ENCODE data around the gene ITGA5. TPM values are rescaled to one million over a fixed set of nuclear protein-coding genes. Genes with fewer than 3 reads are reported as not detected.

Gene ITGA5
- total RNA-seq, 4 donors from 2014 or later = 37.7 to 217 (median 73.0) TPM

- no peak for DNase-seq
- Histone ChIP-seq H3K27me3 (peaks cover 22% of the 10 kb centered on the region), H3K36me3 (no peaks in the 10 kb centered on the region), H3K9me3 (no peaks in the 10 kb centered on the region), H3K27ac (peak overlapping the region; percentile 85 to 97 (median 94)), H3K4me3 (no peak overlapping the region), H3K4me1 (peaks cover 14 to 85% (median 25%) of the 10 kb centered on the region in 4 donors)
- whole genome bisulfite sequencing, 2 donors (ENCODE audit: low coverage in 1 of 2) = 53% methylated on average over 3 of the region's 3 CpGs; no CpG with 5 or more reads in 1 of the 2 donors
- in situ Hi-C loops (cut with MboI; ENCODE audit: low pct_ligation_motif_present in 1 of 4, low pct_unique_long_range_greater_than_20kb in 1 of 4, low sequenced_read_pairs in 3 of 4) (no loop called here), intact Hi-C loops (cut with DNase I; ENCODE audit: low total_unique reads) (no loop called here)
- TF ChIP-seq EP300 (IDR thresholded peaks at IDR 0.05; ENCODE audit: low read depth) (no peak), POLR2A (IDR thresholded peaks at IDR 0.05) (no peak), POLR2AphosphoS5 (IDR thresholded peaks at IDR 0.05) (no peak)
- TF ChIP-seq, protein P1, sequence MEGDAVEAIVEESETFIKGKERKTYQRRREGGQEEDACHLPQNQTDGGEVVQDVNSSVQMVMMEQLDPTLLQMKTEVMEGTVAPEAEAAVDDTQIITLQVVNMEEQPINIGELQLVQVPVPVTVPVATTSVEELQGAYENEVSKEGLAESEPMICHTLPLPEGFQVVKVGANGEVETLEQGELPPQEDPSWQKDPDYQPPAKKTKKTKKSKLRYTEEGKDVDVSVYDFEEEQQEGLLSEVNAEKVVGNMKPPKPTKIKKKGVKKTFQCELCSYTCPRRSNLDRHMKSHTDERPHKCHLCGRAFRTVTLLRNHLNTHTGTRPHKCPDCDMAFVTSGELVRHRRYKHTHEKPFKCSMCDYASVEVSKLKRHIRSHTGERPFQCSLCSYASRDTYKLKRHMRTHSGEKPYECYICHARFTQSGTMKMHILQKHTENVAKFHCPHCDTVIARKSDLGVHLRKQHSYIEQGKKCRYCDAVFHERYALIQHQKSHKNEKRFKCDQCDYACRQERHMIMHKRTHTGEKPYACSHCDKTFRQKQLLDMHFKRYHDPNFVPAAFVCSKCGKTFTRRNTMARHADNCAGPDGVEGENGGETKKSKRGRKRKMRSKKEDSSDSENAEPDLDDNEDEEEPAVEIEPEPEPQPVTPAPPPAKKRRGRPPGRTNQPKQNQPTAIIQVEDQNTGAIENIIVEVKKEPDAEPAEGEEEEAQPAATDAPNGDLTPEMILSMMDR (IDR thresholded peaks at IDR 0.05) = no peak
Measured at GRCh38 chr12:54424224-54424623, 5.2 kb upstream of the ITGA5 start.

- no peak for DNase-seq
- 52 to 54% methylated on average over 4 to 5 of the region's 5 CpGs for WGBS, 2 donors (ENCODE audit: low coverage in 1 of 2)
- H3K4me1 ChIP-seq = peaks cover 9 to 82% (median 22%) of the 10 kb centered on the region in 4 donors
Measured at GRCh38 chr12:54423816-54424150, 4.7 kb upstream of the ITGA5 start.

DNA sequence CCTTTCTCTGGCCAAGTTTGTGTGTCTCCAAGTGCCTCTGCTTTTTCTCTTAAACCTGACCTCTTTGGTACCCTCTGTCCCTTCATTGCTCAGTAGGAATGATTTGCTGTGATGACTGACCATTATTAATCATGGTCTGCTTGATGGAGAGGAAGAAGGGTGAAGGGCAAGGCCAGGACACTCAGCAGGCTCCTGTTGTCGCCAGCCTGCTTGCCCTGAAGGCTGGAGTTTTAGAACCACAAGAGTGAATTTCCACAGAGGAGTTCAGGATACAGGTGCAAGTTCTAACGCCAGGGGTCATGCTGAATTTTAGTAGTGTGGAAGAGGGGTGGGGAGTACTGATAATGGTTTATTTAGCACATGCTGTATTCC is 2.8 kb upstream of the ITGA5 start:
- H3K4me1 ChIP-seq = peaks cover 0 to 65% (median 8%) of the 10 kb centered on the region in 4 donors
- no peak for DNase-seq
- H3K36me3 ChIP-seq = no peaks in the 10 kb centered on the region
- in situ Hi-C loops (cut with MboI; ENCODE audit: low pct_ligation_motif_present in 1 of 4, low pct_unique_long_range_greater_than_20kb in 1 of 4, low sequenced_read_pairs in 3 of 4) (no loop called here), intact Hi-C loops (cut with DNase I; ENCODE audit: low total_unique reads) (no loop called here)
- 75 to 79% methylated on average over 2 of the region's 2 CpGs for WGBS, 2 donors (ENCODE audit: low coverage in 1 of 2)
- peak overlapping the region; percentile 85 to 97 (median 94) for H3K27ac ChIP-seq
- no peak for TF ChIP-seq EP300 (IDR thresholded peaks at IDR 0.05; ENCODE audit: low read depth)
- TF ChIP-seq POLR2A (IDR thresholded peaks at IDR 0.05) = no peak
- TF ChIP-seq, protein P1 (IDR thresholded peaks at IDR 0.05) = no peak
- H3K27me3 ChIP-seq = peaks cover 46% of the 10 kb centered on the region
- no peaks in the 10 kb centered on the region for H3K9me3 ChIP-seq
- no peak overlapping the region for H3K4me3 ChIP-seq

More at GRCh38 chr12:54423816-54424150, 4.7 kb upstream of the ITGA5 start:
- in situ Hi-C loops (cut with MboI; ENCODE audit: low pct_ligation_motif_present in 1 of 4, low pct_unique_long_range_greater_than_20kb in 1 of 4, low sequenced_read_pairs in 3 of 4) (no loop called here), intact Hi-C loops (cut with DNase I; ENCODE audit: low total_unique reads) (no loop called here)
- Histone ChIP-seq H3K27ac (peak overlapping the region; percentile 85 to 97 (median 94)), H3K27me3 (peaks cover 27% of the 10 kb centered on the region), H3K9me3 (no peaks in the 10 kb centered on the region), H3K36me3 (no peaks in the 10 kb centered on the region), H3K4me3 (no peak overlapping the region)
- TF ChIP-seq EP300 (IDR thresholded peaks at IDR 0.05; ENCODE audit: low read depth) (no peak), POLR2A (IDR thresholded peaks at IDR 0.05) (no peak), POLR2AphosphoS5 (IDR thresholded peaks at IDR 0.05) (no peak)
- TF ChIP-seq, protein P1 (IDR thresholded peaks at IDR 0.05) = no peak

GRCh38 chr12:54421175-54421878 is 2.3 kb upstream of the ITGA5 start:
- Histone ChIP-seq H3K36me3 (no peaks in the 10 kb centered on the region), H3K27me3 (peaks cover 49% of the 10 kb centered on the region), H3K9me3 (no peaks in the 10 kb centered on the region), H3K4me1 (peaks cover 0 to 66% (median 7%) of the 10 kb centered on the region in 4 donors), H3K27ac (peak overlapping the region; percentile 85 to 97 (median 94)), H3K4me3 (no peak overlapping the region)
- TF ChIP-seq POLR2A (IDR thresholded peaks at IDR 0.05) (no peak), EP300 (IDR thresholded peaks at IDR 0.05; ENCODE audit: low read depth) (peak; percentile 70), POLR2AphosphoS5 (IDR thresholded peaks at IDR 0.05) (peak; percentile 22 to 72 (median 56))
- 61 to 70% methylated on average over 2 to 4 of the region's 4 CpGs for WGBS, 2 donors (ENCODE audit: low coverage in 1 of 2)
- peak; percentile 62 for DNase-seq
- in situ Hi-C loops (cut with MboI; ENCODE audit: low pct_ligation_motif_present in 1 of 4, low pct_unique_long_range_greater_than_20kb in 1 of 4, low sequenced_read_pairs in 3 of 4) = no loop called here
- intact Hi-C loops (cut with DNase I; ENCODE audit: low total_unique reads) = no loop called here

All from transverse colon (tissue), 4 donors.